Sigmoid colon (tissue), 4 donors: Measurements from ENCODE around the gene SLC9A9.

Experiments used
- CTCF ChIP-seq, 4 experiments: fragments of 450-650 bp in 3 of 4; fragments of 200-600 bp in 1 of 4; IDR thresholded peaks; one replicate each; pipeline ENCODE4 v1.5.1; 2016 to 2019; ENCODE audit warnings: antibody characterized with exemption in 4 of 4, mild to moderate bottlenecking in 3 of 4, moderate library complexity in 2 of 4
- EP300 ChIP-seq, 4 donors: sonication (generic); formaldehyde crosslinking; IDR thresholded peaks; one replicate each; pipeline ENCODE4 v1.6.1; 2017; ENCODE audit warnings: antibody characterized with exemption in 4 of 4
- POLR2A ChIP-seq, 2 donors: fragments of 450-650 bp; IDR thresholded peaks; one replicate each; pipeline ENCODE4 v1.6.1; 2016; ENCODE audit warnings: antibody characterized with exemption in 2 of 2, mild to moderate bottlenecking in 2 of 2, moderate library complexity in 2 of 2

DNA sequence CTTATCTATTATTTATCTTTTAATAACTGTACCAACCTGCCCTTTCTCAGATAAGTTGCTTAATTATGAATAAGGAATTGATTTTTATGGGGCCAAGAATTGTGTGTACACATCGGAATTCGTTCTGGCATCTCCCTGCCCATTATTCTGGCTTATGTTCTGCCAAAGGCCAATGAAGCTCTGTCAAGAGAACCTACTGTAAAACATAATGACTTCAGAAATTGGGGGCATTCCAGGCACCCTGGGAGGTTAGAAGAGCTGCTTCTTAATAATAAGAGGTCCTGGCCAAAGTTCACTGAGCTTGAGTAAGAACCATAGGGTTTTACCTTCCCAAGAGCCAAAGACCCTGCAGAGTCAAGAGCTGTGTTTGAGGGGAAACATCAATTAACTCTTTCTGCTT lies 261.7 kb downstream of the SLC9A9 start:
- TF ChIP-seq CTCF (IDR thresholded peaks at IDR 0.05) (no peak), POLR2A (IDR thresholded peaks at IDR 0.05) (no peak), EP300 (IDR thresholded peaks at IDR 0.05) (no peak)
